Measurements from ENCODE around the gene MYPOP. TPM values are rescaled to one million over a fixed set of nuclear protein-coding genes. Genes with fewer than 3 reads are reported as not detected.

The MYPOP gene
- total and polyA plus RNA-seq, 4 donors, result 0.70 to 3.0 (median 1.3) TPM

DNA sequence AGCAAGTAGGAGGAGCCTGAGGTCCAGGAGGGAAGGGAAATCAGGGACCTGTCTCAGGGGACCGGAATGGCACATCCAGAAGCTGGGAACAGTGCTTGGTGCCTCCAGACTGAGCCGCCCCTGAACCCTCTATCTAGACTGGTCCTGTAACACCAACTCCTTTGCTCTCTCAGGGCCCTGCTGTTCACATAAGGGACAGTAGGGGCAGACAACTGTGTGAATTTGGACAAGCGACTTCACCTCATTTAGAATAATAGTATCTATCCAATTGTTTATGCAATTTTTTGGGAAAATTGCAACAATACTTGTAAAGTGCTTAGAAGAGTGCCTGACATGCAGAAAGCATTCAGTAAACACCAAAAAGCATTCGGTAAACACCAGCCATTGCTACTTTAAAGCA is 53.5 kb downstream of the MYPOP start:
- H3K9ac ChIP-seq (ENCODE audit: low read depth in 1 of 2, low read length in 2 of 2), result no peak overlapping the region
- 95% methylated on average over 4 of the region's 4 CpGs for WGBS
- no peaks in the 10 kb centered on the region for H3K4me1 ChIP-seq (ENCODE audit: control insufficient read depth in 4 of 4, insufficient read depth in 4 of 4, low read length in 3 of 4)
- TF ChIP-seq, protein P1, sequence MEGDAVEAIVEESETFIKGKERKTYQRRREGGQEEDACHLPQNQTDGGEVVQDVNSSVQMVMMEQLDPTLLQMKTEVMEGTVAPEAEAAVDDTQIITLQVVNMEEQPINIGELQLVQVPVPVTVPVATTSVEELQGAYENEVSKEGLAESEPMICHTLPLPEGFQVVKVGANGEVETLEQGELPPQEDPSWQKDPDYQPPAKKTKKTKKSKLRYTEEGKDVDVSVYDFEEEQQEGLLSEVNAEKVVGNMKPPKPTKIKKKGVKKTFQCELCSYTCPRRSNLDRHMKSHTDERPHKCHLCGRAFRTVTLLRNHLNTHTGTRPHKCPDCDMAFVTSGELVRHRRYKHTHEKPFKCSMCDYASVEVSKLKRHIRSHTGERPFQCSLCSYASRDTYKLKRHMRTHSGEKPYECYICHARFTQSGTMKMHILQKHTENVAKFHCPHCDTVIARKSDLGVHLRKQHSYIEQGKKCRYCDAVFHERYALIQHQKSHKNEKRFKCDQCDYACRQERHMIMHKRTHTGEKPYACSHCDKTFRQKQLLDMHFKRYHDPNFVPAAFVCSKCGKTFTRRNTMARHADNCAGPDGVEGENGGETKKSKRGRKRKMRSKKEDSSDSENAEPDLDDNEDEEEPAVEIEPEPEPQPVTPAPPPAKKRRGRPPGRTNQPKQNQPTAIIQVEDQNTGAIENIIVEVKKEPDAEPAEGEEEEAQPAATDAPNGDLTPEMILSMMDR (IDR thresholded peaks at IDR 0.05; ENCODE audit: low read depth, low read length, missing input control), result peak; percentile 22
- TF ChIP-seq YY1 (IDR thresholded peaks at IDR 0.05), result no peak
- H3K36me3 ChIP-seq (ENCODE audit: control insufficient read depth in 4 of 4, insufficient read depth in 3 of 4, low read depth in 1 of 4, low read length in 3 of 4), result peaks cover 11 to 85% (median 66%) of the 10 kb centered on the region in 4 donors
- no peak overlapping the region for H3K4me3 ChIP-seq (ENCODE audit: low read depth in 1 of 3, low read length in 3 of 3)
- H3K9me3 ChIP-seq (ENCODE audit: control insufficient read depth in 4 of 4, low read length in 3 of 4), result no peaks in the 10 kb centered on the region
- H3K27me3 ChIP-seq (ENCODE audit: control insufficient read depth in 4 of 4, insufficient read depth in 4 of 4, low read length in 3 of 4), result no peaks in the 10 kb centered on the region
- DNase-seq (ENCODE audit: low spot score), result no peak
- no peak overlapping the region for H3K27ac ChIP-seq (ENCODE audit: low read depth in 1 of 2, low read length in 2 of 2)

DNA sequence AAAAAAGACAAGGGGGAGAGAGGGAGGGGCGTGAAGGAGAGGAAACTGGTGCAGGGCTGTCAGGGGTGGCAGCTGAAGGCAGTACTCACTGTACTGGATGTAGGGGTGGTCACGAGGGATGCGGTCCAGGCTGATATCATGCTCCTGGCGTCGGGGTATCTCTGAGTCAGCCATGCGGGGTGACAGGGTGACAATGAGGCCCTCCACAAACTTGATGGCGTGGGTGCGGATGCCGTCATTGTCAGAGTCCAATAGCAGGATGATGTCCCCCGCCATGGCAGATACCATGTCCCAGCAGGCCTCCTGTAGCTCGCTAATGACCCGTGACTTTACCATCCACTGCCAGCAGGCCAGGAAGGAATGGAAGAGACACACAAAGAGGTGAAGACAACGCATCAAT is 54.8 kb downstream of the MYPOP start:
- WGBS, result 95% methylated on average over 13 of the region's 13 CpGs

More for the DNA sequence above, 54.8 kb downstream of the MYPOP start:
- H3K27me3 ChIP-seq (ENCODE audit: control insufficient read depth in 4 of 4, insufficient read depth in 4 of 4, low read length in 3 of 4), result no peaks in the 10 kb centered on the region
- no peak overlapping the region for H3K4me3 ChIP-seq (ENCODE audit: low read depth in 1 of 3, low read length in 3 of 3)
- H3K9ac ChIP-seq (ENCODE audit: low read depth in 1 of 2, low read length in 2 of 2), result no peak overlapping the region
- DNase-seq (ENCODE audit: low spot score), result no peak
- H3K36me3 ChIP-seq (ENCODE audit: control insufficient read depth in 4 of 4, insufficient read depth in 3 of 4, low read depth in 1 of 4, low read length in 3 of 4), result peaks cover 13 to 84% (median 65%) of the 10 kb centered on the region in 4 donors
- H3K27ac ChIP-seq (ENCODE audit: low read depth in 1 of 2, low read length in 2 of 2), result no peak overlapping the region
- H3K9me3 ChIP-seq (ENCODE audit: control insufficient read depth in 4 of 4, low read length in 3 of 4), result no peaks in the 10 kb centered on the region
- TF ChIP-seq, protein P2, sequence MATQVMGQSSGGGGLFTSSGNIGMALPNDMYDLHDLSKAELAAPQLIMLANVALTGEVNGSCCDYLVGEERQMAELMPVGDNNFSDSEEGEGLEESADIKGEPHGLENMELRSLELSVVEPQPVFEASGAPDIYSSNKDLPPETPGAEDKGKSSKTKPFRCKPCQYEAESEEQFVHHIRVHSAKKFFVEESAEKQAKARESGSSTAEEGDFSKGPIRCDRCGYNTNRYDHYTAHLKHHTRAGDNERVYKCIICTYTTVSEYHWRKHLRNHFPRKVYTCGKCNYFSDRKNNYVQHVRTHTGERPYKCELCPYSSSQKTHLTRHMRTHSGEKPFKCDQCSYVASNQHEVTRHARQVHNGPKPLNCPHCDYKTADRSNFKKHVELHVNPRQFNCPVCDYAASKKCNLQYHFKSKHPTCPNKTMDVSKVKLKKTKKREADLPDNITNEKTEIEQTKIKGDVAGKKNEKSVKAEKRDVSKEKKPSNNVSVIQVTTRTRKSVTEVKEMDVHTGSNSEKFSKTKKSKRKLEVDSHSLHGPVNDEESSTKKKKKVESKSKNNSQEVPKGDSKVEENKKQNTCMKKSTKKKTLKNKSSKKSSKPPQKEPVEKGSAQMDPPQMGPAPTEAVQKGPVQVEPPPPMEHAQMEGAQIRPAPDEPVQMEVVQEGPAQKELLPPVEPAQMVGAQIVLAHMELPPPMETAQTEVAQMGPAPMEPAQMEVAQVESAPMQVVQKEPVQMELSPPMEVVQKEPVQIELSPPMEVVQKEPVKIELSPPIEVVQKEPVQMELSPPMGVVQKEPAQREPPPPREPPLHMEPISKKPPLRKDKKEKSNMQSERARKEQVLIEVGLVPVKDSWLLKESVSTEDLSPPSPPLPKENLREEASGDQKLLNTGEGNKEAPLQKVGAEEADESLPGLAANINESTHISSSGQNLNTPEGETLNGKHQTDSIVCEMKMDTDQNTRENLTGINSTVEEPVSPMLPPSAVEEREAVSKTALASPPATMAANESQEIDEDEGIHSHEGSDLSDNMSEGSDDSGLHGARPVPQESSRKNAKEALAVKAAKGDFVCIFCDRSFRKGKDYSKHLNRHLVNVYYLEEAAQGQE (IDR thresholded peaks at IDR 0.05), result no peak
- TF ChIP-seq, protein P3, sequence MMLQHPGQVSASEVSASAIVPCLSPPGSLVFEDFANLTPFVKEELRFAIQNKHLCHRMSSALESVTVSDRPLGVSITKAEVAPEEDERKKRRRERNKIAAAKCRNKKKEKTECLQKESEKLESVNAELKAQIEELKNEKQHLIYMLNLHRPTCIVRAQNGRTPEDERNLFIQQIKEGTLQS (IDR thresholded peaks at IDR 0.05), result no peak
- TF ChIP-seq GABPA (IDR thresholded peaks at IDR 0.05 in 1 of 2, conservative IDR thresholded peaks at IDR 0.05 in 1 of 2) (no peak), TAF1 (conservative IDR thresholded peaks at IDR 0.05) (no peak), SP1 (IDR thresholded peaks at IDR 0.05) (no peak), RAD21 (IDR thresholded peaks at IDR 0.05) (no peak), RXRA (IDR thresholded peaks at IDR 0.05) (no peak), FOXA2 (IDR thresholded peaks at IDR 0.05) (no peak), EGR1 (IDR thresholded peaks at IDR 0.05; ENCODE audit: low read depth in 2 of 2) (no peak), YY1 (IDR thresholded peaks at IDR 0.05) (no peak), NR2F2 (IDR thresholded peaks at IDR 0.05) (no peak)
- TF ChIP-seq, protein P4, sequence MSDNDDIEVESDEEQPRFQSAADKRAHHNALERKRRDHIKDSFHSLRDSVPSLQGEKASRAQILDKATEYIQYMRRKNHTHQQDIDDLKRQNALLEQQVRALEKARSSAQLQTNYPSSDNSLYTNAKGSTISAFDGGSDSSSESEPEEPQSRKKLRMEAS (IDR thresholded peaks at IDR 0.05), result no peak
- TF ChIP-seq, protein P5, sequence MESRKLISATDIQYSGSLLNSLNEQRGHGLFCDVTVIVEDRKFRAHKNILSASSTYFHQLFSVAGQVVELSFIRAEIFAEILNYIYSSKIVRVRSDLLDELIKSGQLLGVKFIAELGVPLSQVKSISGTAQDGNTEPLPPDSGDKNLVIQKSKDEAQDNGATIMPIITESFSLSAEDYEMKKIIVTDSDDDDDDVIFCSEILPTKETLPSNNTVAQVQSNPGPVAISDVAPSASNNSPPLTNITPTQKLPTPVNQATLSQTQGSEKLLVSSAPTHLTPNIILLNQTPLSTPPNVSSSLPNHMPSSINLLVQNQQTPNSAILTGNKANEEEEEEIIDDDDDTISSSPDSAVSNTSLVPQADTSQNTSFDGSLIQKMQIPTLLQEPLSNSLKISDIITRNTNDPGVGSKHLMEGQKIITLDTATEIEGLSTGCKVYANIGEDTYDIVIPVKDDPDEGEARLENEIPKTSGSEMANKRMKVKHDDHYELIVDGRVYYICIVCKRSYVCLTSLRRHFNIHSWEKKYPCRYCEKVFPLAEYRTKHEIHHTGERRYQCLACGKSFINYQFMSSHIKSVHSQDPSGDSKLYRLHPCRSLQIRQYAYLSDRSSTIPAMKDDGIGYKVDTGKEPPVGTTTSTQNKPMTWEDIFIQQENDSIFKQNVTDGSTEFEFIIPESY (IDR thresholded peaks at IDR 0.05), result no peak
- no peaks in the 10 kb centered on the region for H3K4me1 ChIP-seq (ENCODE audit: control insufficient read depth in 4 of 4, insufficient read depth in 4 of 4, low read length in 3 of 4)
